CD4-positive, alpha-beta T cell treated with Interleukin-2 at 100 ng/mL for 4 hours (primary cell): Measurements from ENCODE around the gene NPTN.

Experiments used
- DNase-seq: peaks from one replicate; pipeline ENCODE4 v3.0.0-alpha.2; 2020; ENCODE audit warnings: low spot score

Gene NPTN

GRCh38 chr15:73518180-73518862, 114.9 kb downstream of the NPTN start:
- no peak for DNase-seq

GRCh38 chr15:73517566-73517965, 115.6 kb downstream of the NPTN start:
- no peak for DNase-seq

- DNase-seq: no peak
Measured at GRCh38 chr15:73515527-73515926, 117.7 kb downstream of the NPTN start.
